H1 (cell line): ENCODE results near the gene DCLK1. TPM values are rescaled to one million over a fixed set of nuclear protein-coding genes. Genes with fewer than 3 reads are reported as not detected.
A peak's percentile ranks its signal among the peaks of the same experiment; 100 is the strongest.

Experiments
- CTCF ChIA-PET: fragments of 300-600 bp; sonication (Branson Sonifier 250); formaldehyde crosslinking; loops from one replicate; lab custom pipeline; 2021; ENCODE audit not compliant: partially characterized antibody; lab: Charles Lee
- POLR2A ChIA-PET: fragments of 300-600 bp; sonication (Branson Sonifier 250); formaldehyde crosslinking; loops from one replicate; lab custom pipeline; 2021; ENCODE audit warnings: inconsistent platforms; ENCODE audit not compliant: partially characterized antibody; lab: Charles Lee
- DNase-seq, 2 experiments: peaks; one replicate each; pipeline versions ENCODE4 v3.0.0 to v3.0.0-alpha.2; 2010 to 2022; ENCODE audit warnings: low spot score in 2 of 2, low read depth in 1 of 2, mixed read lengths in 1 of 2
- FAIRE-seq: peaks from 2 replicates; lab custom pipeline; 2011; peaks lifted over from hg19 to GRCh38; lab: Jason Lieb, UNC
- H2AFZ ChIP-seq: 2 replicates; pipeline ENCODE4 v1.8.1; 2012; ENCODE audit warnings: low read length, inconsistent platforms
- H2AK5ac ChIP-seq: 2 replicates; pipeline ENCODE4 v1.6.1; 2013; ENCODE audit warnings: low read depth, low read length
- H2BK120ac ChIP-seq: replicated peaks from 2 replicates; pipeline ENCODE3; 2013; ENCODE audit warnings: low read depth, low read length, inconsistent platforms
- H2BK12ac ChIP-seq: 2 replicates; pipeline ENCODE4 v1.6.1; 2013; ENCODE audit warnings: low read depth, low read length
- H2BK15ac ChIP-seq: 2 replicates; pipeline ENCODE4 v1.6.1; 2013; ENCODE audit warnings: low read length
- H2BK20ac ChIP-seq: 2 replicates; pipeline ENCODE4 v1.6.1; 2013; ENCODE audit warnings: low read length
- H2BK5ac ChIP-seq: 2 replicates; pipeline ENCODE4 v1.6.1; 2013; ENCODE audit warnings: low read depth, low read length
- H3K14ac ChIP-seq: 2 replicates; pipeline ENCODE4 v1.6.1; 2013; ENCODE audit warnings: inconsistent platforms; ENCODE audit not compliant: insufficient read length
- H3K18ac ChIP-seq: 2 replicates; pipeline ENCODE4 v1.6.1; 2013; ENCODE audit warnings: low read length; ENCODE audit errors: extremely low read depth
- H3K23ac ChIP-seq: 2 replicates; pipeline ENCODE4 v1.6.1; 2013; ENCODE audit warnings: inconsistent platforms; ENCODE audit not compliant: insufficient read length
- H3K23me2 ChIP-seq: 2 replicates; pipeline ENCODE4 v1.6.1; 2013; ENCODE audit warnings: low read depth, low read length
- H3K27ac ChIP-seq: 2 replicates; pipeline ENCODE4 v1.6.1; 2011; ENCODE audit warnings: low read depth, low read length, inconsistent platforms
- H3K27me3 ChIP-seq, 4 experiments: replicated peaks in 1 of 4; 1 replicate in 1 of 4; 2 replicates in 3 of 4; pipeline versions ENCODE4 v1.6.1 to v1.8.1; 2011 to 2013; ENCODE audit warnings: low read length in 3 of 4, mild to moderate bottlenecking in 3 of 4, inconsistent platforms in 2 of 4, mixed read lengths in 2 of 4, moderate library complexity in 1 of 4; ENCODE audit not compliant: control insufficient read depth in 3 of 4, insufficient read depth in 3 of 4; ENCODE audit errors: extremely low read depth in 1 of 4
- H3K36me3 ChIP-seq, 4 experiments: 2 replicates each; pipeline versions ENCODE4 v1.6.1 to v1.8.1; 2011 to 2013; ENCODE audit warnings: mild to moderate bottlenecking in 4 of 4, low read length in 3 of 4, moderate library complexity in 2 of 4, control low read depth in 1 of 4, inconsistent platforms in 1 of 4; ENCODE audit not compliant: insufficient read depth in 4 of 4, control insufficient read depth in 2 of 4
- H3K4ac ChIP-seq: replicated peaks from 2 replicates; pipeline ENCODE3; 2013; ENCODE audit warnings: low read length, low read depth, mixed read lengths, inconsistent platforms; ENCODE audit not compliant: insufficient read length
- H3K4me1 ChIP-seq, 4 experiments: replicated peaks in 1 of 4; 1 replicate in 1 of 4; 2 replicates in 3 of 4; pipeline versions ENCODE4 v1.6.1 to v1.8.1; 2011 to 2013; ENCODE audit warnings: low read length in 3 of 4, inconsistent platforms in 2 of 4, mixed read lengths in 1 of 4; ENCODE audit not compliant: insufficient read depth in 4 of 4, control insufficient read depth in 3 of 4
- H3K4me2 ChIP-seq, 2 experiments: 2 replicates each; pipeline versions ENCODE4 v1.6.1 to v1.8.1; 2011 to 2013; ENCODE audit warnings: low read depth in 2 of 2, low read length in 2 of 2, control low read depth in 1 of 2, inconsistent platforms in 1 of 2, mild to moderate bottlenecking in 1 of 2; ENCODE audit not compliant: insufficient read depth in 1 of 2
- H3K4me3 ChIP-seq, 4 experiments: fragments of 200-600, 300-600 bp in 1 of 4; sonication (generic), shearing (Covaris generic), sonication (Bioruptor Twin) in 1 of 4; 2 replicates each; pipeline versions ENCODE4 v1.5.1 to v1.8.1; 2011 to 2016; ENCODE audit warnings: low read length in 4 of 4, low read depth in 3 of 4, control low read depth in 2 of 4, inconsistent platforms in 2 of 4, mild to moderate bottlenecking in 2 of 4, mixed read lengths in 1 of 4, moderate library complexity in 1 of 4; ENCODE audit not compliant: insufficient read depth in 2 of 4; ENCODE audit errors: extremely low read depth in 1 of 4
- H3K56ac ChIP-seq: replicated peaks from 2 replicates; pipeline ENCODE3; 2013; ENCODE audit warnings: low read depth, mild to moderate bottlenecking, mixed read lengths, low read length, inconsistent platforms; ENCODE audit not compliant: insufficient read length
- H3K79me1 ChIP-seq: 2 replicates; pipeline ENCODE4 v1.6.1; 2013; ENCODE audit warnings: low read depth, low read length, control low read depth
- H3K79me2 ChIP-seq, 2 experiments: 2 replicates each; pipeline versions ENCODE4 v1.6.1 to v1.8.1; 2012 to 2013; ENCODE audit warnings: low read length in 2 of 2, mild to moderate bottlenecking in 2 of 2, inconsistent platforms in 1 of 2; ENCODE audit not compliant: insufficient read depth in 2 of 2, control insufficient read depth in 1 of 2
- H3K9ac ChIP-seq, 4 experiments: replicated peaks in 1 of 4; 1 replicate in 1 of 4; 2 replicates in 3 of 4; pipeline versions ENCODE4 v1.6.1 to v1.8.1; 2011 to 2013; ENCODE audit warnings: low read depth in 3 of 4, low read length in 3 of 4, control low read depth in 2 of 4, mild to moderate bottlenecking in 2 of 4, moderate library complexity in 2 of 4, inconsistent platforms in 1 of 4; ENCODE audit errors: extremely low read depth in 1 of 4
- H3K9me3 ChIP-seq, 2 experiments: 2 replicates each; pipeline versions ENCODE4 v1.6.1 to v1.8.1; 2012 to 2013; ENCODE audit warnings: mild to moderate bottlenecking in 2 of 2, moderate library complexity in 2 of 2, control low read depth in 1 of 2, inconsistent platforms in 1 of 2, low read depth in 1 of 2, low read length in 1 of 2, mixed read lengths in 1 of 2; ENCODE audit not compliant: insufficient read depth in 2 of 2
- H4K20me1 ChIP-seq, 2 experiments: replicated peaks in 1 of 2; 2 replicates each; pipeline versions ENCODE3 to v1.8.1; 2011 to 2013; ENCODE audit warnings: inconsistent platforms in 2 of 2, low read length in 2 of 2, mild to moderate bottlenecking in 1 of 2; ENCODE audit not compliant: insufficient read depth in 2 of 2, control insufficient read depth in 1 of 2
- H4K5ac ChIP-seq: 2 replicates; pipeline ENCODE4 v1.6.1; 2013; ENCODE audit warnings: low read length, low read depth, mixed read lengths, inconsistent platforms; ENCODE audit not compliant: insufficient read length
- H4K8ac ChIP-seq: 2 replicates; pipeline ENCODE4 v1.8.0; 2013; ENCODE audit warnings: mild to moderate bottlenecking, moderate library complexity, low read length, inconsistent platforms; ENCODE audit not compliant: insufficient read depth; ENCODE audit errors: extremely low read depth
- H4K91ac ChIP-seq: replicated peaks from 2 replicates; pipeline ENCODE3; 2013; ENCODE audit warnings: low read length, mixed read lengths, inconsistent platforms; ENCODE audit not compliant: insufficient read length
- ASH2L ChIP-seq: fragments of 200-600, 300-600 bp; sonication (generic); IDR thresholded peaks from one replicate; pipeline ENCODE4 v1.7.1; 2017; ENCODE audit warnings: low read length
- CBX5 ChIP-seq: fragments of 300-800, 300-1000 bp; sonication (generic); IDR thresholded peaks from 2 replicates; pipeline ENCODE4 v1.7.1; 2016; ENCODE audit warnings: antibody characterized with exemption, low read length, low read depth
- CTCF ChIP-seq, 3 experiments: IDR thresholded peaks; 1 replicate in 2 of 3; 2 replicates in 1 of 3; pipeline versions ENCODE4 v1.5.1 to v1.6.1; 2011; ENCODE audit warnings: low read length in 3 of 3, mild to moderate bottlenecking in 3 of 3, inconsistent platforms in 2 of 3, low read depth in 1 of 3, moderate library complexity in 1 of 3; ENCODE audit not compliant: insufficient read depth in 1 of 3; ENCODE audit errors: control extremely low read depth in 1 of 3
- EZH2 ChIP-seq: fragments of 200-600 bp; sonication (generic); IDR thresholded peaks from 2 replicates; pipeline ENCODE4 v1.7.1; 2012; ENCODE audit warnings: low read depth, mild to moderate bottlenecking, moderate library complexity, low read length, inconsistent platforms; ENCODE audit not compliant: severe bottlenecking
- FOSL1 ChIP-seq: IDR thresholded peaks from 2 replicates; pipeline ENCODE4 v1.6.1; 2011; ENCODE audit warnings: mild to moderate bottlenecking, low read depth, low read length, moderate library complexity; ENCODE audit not compliant: insufficient read depth
- NRF1 ChIP-seq: IDR thresholded peaks from 2 replicates; pipeline ENCODE4 v1.6.1; 2011; ENCODE audit warnings: mild to moderate bottlenecking, low read depth, low read length, improper control_type of control experiment
- POLR2AphosphoS5 ChIP-seq: IDR thresholded peaks from 2 replicates; pipeline ENCODE4 v1.6.1; 2011; ENCODE audit warnings: low read depth, low read length
- RBBP5 ChIP-seq: IDR thresholded peaks from 2 replicates; pipeline ENCODE4 v1.7.1; 2012; ENCODE audit warnings: low read depth, mild to moderate bottlenecking, inconsistent platforms, low read length, moderate library complexity, borderline replicate concordance
- RNF2 ChIP-seq: fragments of 200-900, 300-1000 bp; sonication (generic); IDR thresholded peaks from 2 replicates; pipeline ENCODE4 v1.7.1; 2016; ENCODE audit warnings: borderline replicate concordance, low read depth, mild to moderate bottlenecking, antibody characterized with exemption, low read length; ENCODE audit not compliant: poor library complexity, severe bottlenecking; ENCODE audit errors: missing control alignments
- SAP30 ChIP-seq: fragments of 300-600 bp; sonication (generic); IDR thresholded peaks from 2 replicates; pipeline ENCODE4 v1.7.1; 2012; ENCODE audit warnings: low read length, moderate library complexity, mild to moderate bottlenecking, inconsistent platforms; ENCODE audit not compliant: insufficient read depth, insufficient replicate concordance
- SIX5 ChIP-seq: IDR thresholded peaks from 2 replicates; pipeline ENCODE4 v1.6.1; 2011; ENCODE audit warnings: mild to moderate bottlenecking, low read depth, low read length
- WGBS, 2 experiments: shearing (Covaris generic) in 1 of 2; methylation state at CpG; one replicate each; pipeline versions ENCODE4 v1.1.6 to v1.1.7; 2013 to 2015; ENCODE audit warnings: low lambda C conversion rate in 2 of 2, mixed read lengths in 2 of 2, inconsistent platforms in 1 of 2, low coverage in 1 of 2, missing lambda C conversion rate in 1 of 2; ENCODE audit not compliant: insufficient replicate concordance in 2 of 2, insufficient coverage in 1 of 2, insufficient read length in 1 of 2; ENCODE audit errors: extremely low coverage in 1 of 2, missing lambda C conversion rate in 1 of 2; 5-methylcytosine and 5-hydroxymethylcytosine counted together
- polyA plus RNA-seq, 7 experiments: library from polyadenylated mRNA; depleted of rRNA in 3 of 7; stranded (reverse) in 5 of 7; unstranded in 2 of 7; fragments of >200 nt in 5 of 7; fragments of 200-250 nt in 2 of 7; gene quantifications; 1 replicate in 5 of 7; 2 replicates in 1 of 7; 4 replicates in 1 of 7; pipeline versions ENCODE4 v1.2.1 to v1.2.3, GENCODE V29; 2011 to 2013; ENCODE audit warnings: missing spikeins in 2 of 7, mixed read lengths in 2 of 7
- total RNA-seq: library from RNA; stranded (reverse); fragmentation: NEBNext Ultra II Directional; extraction: Animal tissue kit (Norgen Biotek cat#: 25700); gene quantifications from 2 replicates; pipeline ENCODE4 v1.2.1, GENCODE V29; 2021

DCLK1 gene
- total and polyA plus RNA-seq, 2 of the 8 experiments (the other 6 are each of a cell fraction or from before 2014, with no cell fraction given): 22.8 to 41.0 TPM

- H3K9me3 ChIP-seq: no peaks in the 10 kb centered on the region
- H3K4me2 ChIP-seq: no peak overlapping the region
- H4K20me1 ChIP-seq: no peaks in the 10 kb centered on the region
- TF ChIP-seq NRF1: no peak
- TF ChIP-seq SIX5: no peak
- no peak for TF ChIP-seq POLR2AphosphoS5
- TF ChIP-seq FOSL1: no peak
- no peak for TF ChIP-seq RBBP5
- no peak for TF ChIP-seq CTCF (IDR thresholded peaks at IDR 0.05; ENCODE audit: control extremely low read depth in 1 of 3, insufficient read depth in 1 of 3, low read depth in 1 of 3, low read length in 3 of 3)
- no peak for TF ChIP-seq SAP30
- TF ChIP-seq ASH2L: no peak
- TF ChIP-seq CBX5: no peak
- TF ChIP-seq RNF2: no peak
- TF ChIP-seq EZH2: no peak
These were observed 207.8 kb downstream of the DCLK1 start for GRCh38 chr13:35923347-35923746.

More at GRCh38 chr13:35923347-35923746, 207.8 kb downstream of the DCLK1 start:
- H2BK12ac ChIP-seq: no peak overlapping the region; the same call in 1 of the 2 replicates
- peaks cover 3 to 13% (median 8%) of the 10 kb centered on the region in 4 experiments; a peak in 5 of 7 replicates for H3K4me1 ChIP-seq
- H3K36me3 ChIP-seq: no peaks in the 10 kb centered on the region
- no peak overlapping the region for H3K23ac ChIP-seq
- H3K4ac ChIP-seq: no peak overlapping the region
- WGBS, 2 experiments: 75% methylated on average over 3 of the region's 3 CpGs; no CpG with 5 or more reads in 1 of the 2 experiments
- H2BK5ac ChIP-seq: no peak overlapping the region
- no peak overlapping the region for H2AK5ac ChIP-seq
- H2BK120ac ChIP-seq: no peak overlapping the region
- H3K4me3 ChIP-seq: no peak overlapping the region
- FAIRE-seq: no peak
- no peaks in the 10 kb centered on the region for H3K79me2 ChIP-seq
- no peaks in the 10 kb centered on the region for H3K79me1 ChIP-seq
- H3K56ac ChIP-seq: no peak overlapping the region
- no peak overlapping the region; the same call in 1 of the 2 replicates for H4K8ac ChIP-seq
- no peak overlapping the region for H3K14ac ChIP-seq
- H2BK15ac ChIP-seq: no peak overlapping the region
- H3K9ac ChIP-seq: no peak overlapping the region
- no peaks in the 10 kb centered on the region for H3K27me3 ChIP-seq
- DNase-seq: no peak
- peaks cover 2% of the 10 kb centered on the region; the same call in 1 of the 2 replicates for H3K23me2 ChIP-seq
- H4K91ac ChIP-seq: no peak overlapping the region
- H2AFZ ChIP-seq: no peak overlapping the region
- no peak overlapping the region for H4K5ac ChIP-seq
- H3K18ac ChIP-seq: no peak overlapping the region
- no peak overlapping the region for H3K27ac ChIP-seq
- ChIA-PET POLR2A (no interaction called here), CTCF (interaction anchor here (0.6 to 1.9 kb wide), 2 partner anchors 16 to 839 kb away, joined by 3 to 4 read pairs; no protein-coding TSS in a partner anchor)
- H2BK20ac ChIP-seq: 0 out of 2 replicates have a peak overlapping the region, but pooled peaks have one; percentile 13
